Measurements from ENCODE around the gene ATG4B. TPM values are rescaled to one million over a fixed set of nuclear protein-coding genes. Genes with fewer than 3 reads are reported as not detected.

ATG4B gene
- total RNA-seq, 1 donor from 2014 or later: 78.1 TPM

- no peaks in the 10 kb centered on the region for H3K27me3 Mint-ChIP-seq (ENCODE audit: unreplicated experiment)
- no peak overlapping the region for H3K27ac Mint-ChIP-seq (ENCODE audit: unreplicated experiment)
- DNase-seq (ENCODE audit: extremely low spot score, unreplicated experiment): no peak
- TF ChIP-seq CTCF (IDR thresholded peaks at IDR 0.05): no peak
- no peak overlapping the region for H3K4me3 Mint-ChIP-seq (ENCODE audit: unreplicated experiment)
- H3K4me1 Mint-ChIP-seq (ENCODE audit: unreplicated experiment): no peaks in the 10 kb centered on the region
- no peaks in the 10 kb centered on the region for H3K9me3 Mint-ChIP-seq (ENCODE audit: unreplicated experiment)
- H3K36me3 Mint-ChIP-seq (ENCODE audit: unreplicated experiment): peaks cover 17% of the 10 kb centered on the region
These were observed 11.9 kb downstream of the ATG4B start for GRCh38 chr2:241649404-241649803.

GRCh38 chr2:241649927-241650326 is 12.4 kb downstream of the ATG4B start:
- no peaks in the 10 kb centered on the region for H3K9me3 Mint-ChIP-seq (ENCODE audit: unreplicated experiment)
- no peak for TF ChIP-seq CTCF (IDR thresholded peaks at IDR 0.05)
- DNase-seq (ENCODE audit: extremely low spot score, unreplicated experiment): no peak
- no peaks in the 10 kb centered on the region for H3K27me3 Mint-ChIP-seq (ENCODE audit: unreplicated experiment)
- H3K36me3 Mint-ChIP-seq (ENCODE audit: unreplicated experiment): peaks cover 20% of the 10 kb centered on the region
- no peaks in the 10 kb centered on the region for H3K4me1 Mint-ChIP-seq (ENCODE audit: unreplicated experiment)
- no peak overlapping the region for H3K27ac Mint-ChIP-seq (ENCODE audit: unreplicated experiment)
- no peak overlapping the region for H3K4me3 Mint-ChIP-seq (ENCODE audit: unreplicated experiment)

GRCh38 chr2:241652142-241652541 is 14.6 kb downstream of the ATG4B start:
- H3K36me3 Mint-ChIP-seq (ENCODE audit: unreplicated experiment): peaks cover 30% of the 10 kb centered on the region
- H3K9me3 Mint-ChIP-seq (ENCODE audit: unreplicated experiment): no peaks in the 10 kb centered on the region
- no peak for TF ChIP-seq CTCF (IDR thresholded peaks at IDR 0.05)
- no peaks in the 10 kb centered on the region for H3K4me1 Mint-ChIP-seq (ENCODE audit: unreplicated experiment)
- DNase-seq (ENCODE audit: extremely low spot score, unreplicated experiment): no peak
- no peaks in the 10 kb centered on the region for H3K27me3 Mint-ChIP-seq (ENCODE audit: unreplicated experiment)
- H3K4me3 Mint-ChIP-seq (ENCODE audit: unreplicated experiment): no peak overlapping the region
- no peak overlapping the region for H3K27ac Mint-ChIP-seq (ENCODE audit: unreplicated experiment)

- TF ChIP-seq CTCF (IDR thresholded peaks at IDR 0.05): no peak
- no peak for DNase-seq (ENCODE audit: extremely low spot score, unreplicated experiment)
- Mint-ChIP-seq H3K27ac (ENCODE audit: unreplicated experiment) (no peak overlapping the region), H3K36me3 (ENCODE audit: unreplicated experiment) (peaks cover 36% of the 10 kb centered on the region), H3K4me1 (ENCODE audit: unreplicated experiment) (no peaks in the 10 kb centered on the region), H3K9me3 (ENCODE audit: unreplicated experiment) (no peaks in the 10 kb centered on the region), H3K27me3 (ENCODE audit: unreplicated experiment) (no peaks in the 10 kb centered on the region), H3K4me3 (ENCODE audit: unreplicated experiment) (no peak overlapping the region)
These were observed 15.2 kb downstream of the ATG4B start for GRCh38 chr2:241652722-241653121.

- TF ChIP-seq CTCF (IDR thresholded peaks at IDR 0.05): no peak
- Mint-ChIP-seq H3K4me3 (ENCODE audit: unreplicated experiment) (no peak overlapping the region), H3K4me1 (ENCODE audit: unreplicated experiment) (no peaks in the 10 kb centered on the region), H3K27me3 (ENCODE audit: unreplicated experiment) (no peaks in the 10 kb centered on the region), H3K27ac (ENCODE audit: unreplicated experiment) (no peak overlapping the region), H3K9me3 (ENCODE audit: unreplicated experiment) (no peaks in the 10 kb centered on the region), H3K36me3 (ENCODE audit: unreplicated experiment) (peaks cover 39% of the 10 kb centered on the region)
- DNase-seq (ENCODE audit: extremely low spot score, unreplicated experiment): no peak
These were observed 15.8 kb downstream of the ATG4B start for GRCh38 chr2:241653210-241653750.
